K562 (cell line): ENCODE results near the gene TNFAIP8L2. TPM values are rescaled to one million over a fixed set of nuclear protein-coding genes. Genes with fewer than 3 reads are reported as not detected.

ENCODE experiments used
- ATAC-seq: fragments of 200-7000 bp; cut with Tn5 transposase; 3 replicates; pipeline ENCODE4 v1.9.1; 2020; ENCODE audit warnings: moderate library complexity
- BruUV-seq: library from RNA; stranded (reverse); fragments of 400-500 nt; replicated peaks from 2 replicates; lab custom pipeline; 2021; lab: Mats Ljungman, UMichigan
- CTCF ChIA-PET: fragments of 300-600 bp; formaldehyde crosslinking; extraction: SDS; loops from one replicate; lab custom pipeline; 2021; ENCODE audit warnings: low intra/inter-chr PET ratio; lab: Yijun Ruan, JAX
- POLR2A ChIA-PET: fragments of 300-600, 350-650 bp; sonication (Branson Sonifier 250); formaldehyde crosslinking; extraction: SDS; loops from one replicate; lab custom pipeline; 2021; ENCODE audit warnings: antibody characterized with exemption, inconsistent platforms; lab: Yijun Ruan, JAX
- DNase-seq, 4 experiments: peaks; one replicate each; pipeline versions ENCODE4 v3.0.0 to v3.0.0-alpha.2; 2011 to 2018; ENCODE audit warnings: low spot score in 3 of 4, mixed read lengths in 3 of 4; ENCODE audit errors: extremely low read depth in 1 of 4
- FAIRE-seq: peaks from 2 replicates; lab custom pipeline; 2011; peaks lifted over from hg19 to GRCh38; lab: Jason Lieb, UNC
- H2AFZ ChIP-seq: 2 replicates; pipeline ENCODE4 v1.6.0; 2011; ENCODE audit warnings: low read depth, low read length, control low read depth, inconsistent platforms
- H3K27ac ChIP-seq: fragments of 200-600 bp; 3 replicates; pipeline ENCODE4 v1.8.0; 2011; ENCODE audit warnings: low read depth, mild to moderate bottlenecking, control low read depth, inconsistent platforms, low read length, moderate library complexity, mixed read lengths; ENCODE audit errors: extremely low read depth
- H3K27me3 ChIP-seq, 2 experiments: fragments of 300-600 bp in 1 of 2; 2 replicates in 1 of 2; 3 replicates in 1 of 2; pipeline versions ENCODE4 v1.6.0 to v1.8.0; 2011; ENCODE audit warnings: inconsistent platforms in 2 of 2, low read length in 2 of 2, mild to moderate bottlenecking in 1 of 2, mixed read lengths in 1 of 2, moderate library complexity in 1 of 2; ENCODE audit not compliant: control insufficient read depth in 2 of 2, insufficient read depth in 2 of 2
- H3K36me3 ChIP-seq: fragments of 300-600 bp; 3 replicates; pipeline ENCODE4 v1.8.0; 2011; ENCODE audit warnings: mild to moderate bottlenecking, low read length, inconsistent platforms; ENCODE audit not compliant: control insufficient read depth, insufficient read depth
- H3K4me1 ChIP-seq, 2 experiments: fragments of 200-600 bp in 1 of 2; replicated peaks in 1 of 2; 2 replicates in 1 of 2; 3 replicates in 1 of 2; pipeline versions ENCODE4 v1.5.1 to v1.8.0; 2011; ENCODE audit warnings: inconsistent platforms in 2 of 2, low read length in 2 of 2, mild to moderate bottlenecking in 1 of 2, mixed read lengths in 1 of 2, moderate library complexity in 1 of 2; ENCODE audit not compliant: control insufficient read depth in 2 of 2, insufficient read depth in 2 of 2
- H3K4me2 ChIP-seq: 2 replicates; pipeline ENCODE4 v1.6.1; 2011; ENCODE audit warnings: low read length, control low read depth, inconsistent platforms, mixed read lengths; ENCODE audit not compliant: insufficient read depth
- H3K4me3 ChIP-seq: fragments of 200-600 bp; sonication (generic), shearing (Covaris generic); 2 replicates; pipeline ENCODE4 v1.5.1; 2016; ENCODE audit warnings: control low read depth, inconsistent platforms
- H3K79me2 ChIP-seq: fragments of 200-600 bp; 3 replicates; pipeline ENCODE4 v1.8.0; 2011; ENCODE audit warnings: low read length, inconsistent platforms; ENCODE audit not compliant: control insufficient read depth, insufficient read depth
- H3K9ac ChIP-seq, 2 experiments: 2 replicates each; pipeline versions ENCODE4 v1.6.0 to v1.6.1; 2011; ENCODE audit warnings: low read depth in 2 of 2, low read length in 2 of 2, control low read depth in 1 of 2, inconsistent platforms in 1 of 2, mild to moderate bottlenecking in 1 of 2, mixed read lengths in 1 of 2; ENCODE audit not compliant: insufficient read depth in 1 of 2
- H3K9me1 ChIP-seq: one replicate; pipeline ENCODE4 v1.6.0; 2011; ENCODE audit warnings: inconsistent platforms, mild to moderate bottlenecking, low read length, moderate library complexity; ENCODE audit not compliant: control insufficient read depth, insufficient read depth
- H3K9me3 ChIP-seq: replicated peaks from 2 replicates; pipeline ENCODE4 v1.5.1; 2011; ENCODE audit warnings: low read depth, low read length, inconsistent platforms; ENCODE audit not compliant: control insufficient read depth, insufficient read depth
- H4K20me1 ChIP-seq: replicated peaks from 2 replicates; pipeline ENCODE4 v1.6.1; 2011; ENCODE audit warnings: low read length, inconsistent platforms, mixed read lengths; ENCODE audit not compliant: control insufficient read depth, insufficient read depth
- HOXB6 ChIP-seq: fragments of 250-450 bp; sonication (Bioruptor Pico); IDR thresholded peaks from 2 replicates; pipeline ENCODE4 v1.5.1; 2022; ENCODE audit warnings: mild to moderate bottlenecking, borderline replicate concordance
- U2AF1 ChIP-seq: fragments of 200-400 bp; formaldehyde crosslinking; optimal IDR thresholded peaks from 2 replicates; pipeline ENCODE3; 2017; ENCODE audit warnings: mild to moderate bottlenecking, low read depth, low read length, moderate library complexity
- ZEB2 ChIP-seq: fragments of 450-650 bp; IDR thresholded peaks from 2 replicates; pipeline ENCODE4 v1.6.1; 2016
- ZFP30 ChIP-seq: fragments of 250-450 bp; sonication (Bioruptor Pico); IDR thresholded peaks from 2 replicates; pipeline ENCODE4 v1.8.0; 2022; ENCODE audit warnings: moderate library complexity, mild to moderate bottlenecking, inconsistent platforms, borderline replicate concordance
- ZNF311 ChIP-seq: fragments of 250-450 bp; sonication (Bioruptor Pico); IDR thresholded peaks from 2 replicates; pipeline ENCODE4 v1.4.0; 2020; ENCODE audit warnings: mild to moderate bottlenecking, moderate library complexity
- ZNF431 ChIP-seq: sonication (generic); formaldehyde crosslinking; IDR thresholded peaks from 2 replicates; pipeline ENCODE4 v1.8.0; 2022; ENCODE audit warnings: mild to moderate bottlenecking, missing genetic modification reagents
- WGBS: fragments of 100-300 bp; shearing (Covaris generic); methylation state at CpG from one replicate; pipeline ENCODE4 v1.1.6; 2016; ENCODE audit warnings: low coverage, mixed read lengths; ENCODE audit not compliant: insufficient coverage; ENCODE audit errors: missing lambda C conversion rate; 5-methylcytosine and 5-hydroxymethylcytosine counted together
- in situ Hi-C: fragments of 300-500 bp; cut with MboI; formaldehyde crosslinking; loops from 4 replicates; pipeline ENCODE4 v1.15.0; 2018; ENCODE audit warnings: inconsistent platforms, mixed read lengths
- intact Hi-C: fragments of 100-400 bp; cut with micrococcal nuclease; formaldehyde crosslinking; loops from 2 replicates; pipeline ENCODE4 v1.14.2; 2022
- polyA plus RNA-seq, 8 experiments: library from polyadenylated mRNA; depleted of rRNA in 4 of 8; stranded (reverse) in 5 of 8; unstranded in 3 of 8; fragments of >200 nt; fragmentation: Nextera tagmentation in 2 of 8; fragmentation: Illumina TruSeq in 1 of 8; extraction: Ambion mirVana in 2 of 8; extraction: Trizol in 1 of 8; gene quantifications; 2 replicates each; pipeline versions ENCODE4 v1.2.1 to v1.2.3, GENCODE V29; 2011 to 2014; ENCODE audit warnings: inconsistent platforms in 1 of 8, missing spikeins in 1 of 8
- total RNA-seq, 7 experiments: library from RNA; depleted of rRNA in 6 of 7; stranded (reverse); fragments of >200 nt in 6 of 7; fragmentation: Illumina TruSeq in 2 of 7; extraction: Trizol in 2 of 7; gene quantifications; 2 replicates each; pipeline versions ENCODE4 v1.2.1 to v1.2.3, GENCODE V29; 2011 to 2021; ENCODE audit warnings: low replicate concordance in 1 of 7
- TF ChIP-seq, protein P1 (sequence below): fragments of 450-650 bp; IDR thresholded peaks from 2 replicates; pipeline ENCODE4 v1.6.1; 2016; ENCODE audit warnings: mild to moderate bottlenecking, moderate library complexity
- TF ChIP-seq, protein P2 (sequence below): sonication (generic); formaldehyde crosslinking; IDR thresholded peaks from 2 replicates; pipeline ENCODE4 v1.9.0; 2022; ENCODE audit warnings: mild to moderate bottlenecking, missing genetic modification reagents
- TF ChIP-seq, protein P3 (sequence below): fragments of 150-350 bp; conservative IDR thresholded peaks from 2 replicates; pipeline ENCODE4 v1.6.1; 2014; ENCODE audit warnings: low read length

Gene TNFAIP8L2
- total and polyA plus RNA-seq, 9 of the 15 experiments (the other 6 are each of a cell fraction or from before 2014, with no cell fraction given): 0.05 to 1.7 (median 0.52) TPM

DNA sequence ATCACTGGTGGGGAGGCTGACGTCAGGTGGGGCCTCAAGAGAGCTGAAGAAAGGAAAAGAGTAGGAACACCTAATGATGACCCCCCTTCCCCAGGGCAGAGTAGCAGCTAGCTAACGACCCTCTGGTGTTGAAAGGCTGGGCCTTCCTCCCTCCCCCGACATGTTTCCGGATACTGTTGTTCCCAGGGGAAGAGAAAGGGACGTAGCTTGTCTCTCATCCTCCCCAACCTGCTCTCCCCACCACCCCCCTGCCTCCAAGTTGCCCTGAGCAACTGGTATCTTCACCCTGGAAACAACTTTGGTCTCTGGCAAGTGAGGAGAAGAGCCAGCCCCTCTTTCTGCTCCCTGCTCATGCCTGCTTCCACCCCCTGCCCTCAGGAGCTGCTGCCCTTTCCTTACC, 12.5 kb upstream of the TNFAIP8L2 start:
- Histone ChIP-seq H3K4me1 (peaks cover 20 to 46% of the 10 kb centered on the region in 2 experiments; a peak in 4 of 5 replicates), H3K79me2 (no peaks in the 10 kb centered on the region), H3K36me3 (no peaks in the 10 kb centered on the region), H3K27me3 (no peaks in the 10 kb centered on the region), H3K4me3 (no peak overlapping the region), H3K9me1 (no peaks in the 10 kb centered on the region), H3K9me3 (no peaks in the 10 kb centered on the region), H3K4me2 (no peak overlapping the region), H2AFZ (no peak overlapping the region), H3K9ac (no peak overlapping the region), H4K20me1 (no peaks in the 10 kb centered on the region; the same call in 1 of the 2 replicates), H3K27ac (no peak overlapping the region)
- ChIA-PET CTCF (no interaction called here), POLR2A (interaction anchor here (0.5 to 1.7 kb wide), 4 partner anchors 13 to 162 kb away, joined by 3 to 6 read pairs (median 4); partner anchors contain the start of genes ANXA9 and LYSMD1)
- WGBS: 23% methylated on average over 2 of the region's 5 CpGs
- no peak for DNase-seq
- BruUV-seq: no TSS peak
- ATAC-seq: no peak
- intact Hi-C loops (no loop called here), in situ Hi-C loops (no loop called here)
- FAIRE-seq: no peak
- TF ChIP-seq, protein P1, sequence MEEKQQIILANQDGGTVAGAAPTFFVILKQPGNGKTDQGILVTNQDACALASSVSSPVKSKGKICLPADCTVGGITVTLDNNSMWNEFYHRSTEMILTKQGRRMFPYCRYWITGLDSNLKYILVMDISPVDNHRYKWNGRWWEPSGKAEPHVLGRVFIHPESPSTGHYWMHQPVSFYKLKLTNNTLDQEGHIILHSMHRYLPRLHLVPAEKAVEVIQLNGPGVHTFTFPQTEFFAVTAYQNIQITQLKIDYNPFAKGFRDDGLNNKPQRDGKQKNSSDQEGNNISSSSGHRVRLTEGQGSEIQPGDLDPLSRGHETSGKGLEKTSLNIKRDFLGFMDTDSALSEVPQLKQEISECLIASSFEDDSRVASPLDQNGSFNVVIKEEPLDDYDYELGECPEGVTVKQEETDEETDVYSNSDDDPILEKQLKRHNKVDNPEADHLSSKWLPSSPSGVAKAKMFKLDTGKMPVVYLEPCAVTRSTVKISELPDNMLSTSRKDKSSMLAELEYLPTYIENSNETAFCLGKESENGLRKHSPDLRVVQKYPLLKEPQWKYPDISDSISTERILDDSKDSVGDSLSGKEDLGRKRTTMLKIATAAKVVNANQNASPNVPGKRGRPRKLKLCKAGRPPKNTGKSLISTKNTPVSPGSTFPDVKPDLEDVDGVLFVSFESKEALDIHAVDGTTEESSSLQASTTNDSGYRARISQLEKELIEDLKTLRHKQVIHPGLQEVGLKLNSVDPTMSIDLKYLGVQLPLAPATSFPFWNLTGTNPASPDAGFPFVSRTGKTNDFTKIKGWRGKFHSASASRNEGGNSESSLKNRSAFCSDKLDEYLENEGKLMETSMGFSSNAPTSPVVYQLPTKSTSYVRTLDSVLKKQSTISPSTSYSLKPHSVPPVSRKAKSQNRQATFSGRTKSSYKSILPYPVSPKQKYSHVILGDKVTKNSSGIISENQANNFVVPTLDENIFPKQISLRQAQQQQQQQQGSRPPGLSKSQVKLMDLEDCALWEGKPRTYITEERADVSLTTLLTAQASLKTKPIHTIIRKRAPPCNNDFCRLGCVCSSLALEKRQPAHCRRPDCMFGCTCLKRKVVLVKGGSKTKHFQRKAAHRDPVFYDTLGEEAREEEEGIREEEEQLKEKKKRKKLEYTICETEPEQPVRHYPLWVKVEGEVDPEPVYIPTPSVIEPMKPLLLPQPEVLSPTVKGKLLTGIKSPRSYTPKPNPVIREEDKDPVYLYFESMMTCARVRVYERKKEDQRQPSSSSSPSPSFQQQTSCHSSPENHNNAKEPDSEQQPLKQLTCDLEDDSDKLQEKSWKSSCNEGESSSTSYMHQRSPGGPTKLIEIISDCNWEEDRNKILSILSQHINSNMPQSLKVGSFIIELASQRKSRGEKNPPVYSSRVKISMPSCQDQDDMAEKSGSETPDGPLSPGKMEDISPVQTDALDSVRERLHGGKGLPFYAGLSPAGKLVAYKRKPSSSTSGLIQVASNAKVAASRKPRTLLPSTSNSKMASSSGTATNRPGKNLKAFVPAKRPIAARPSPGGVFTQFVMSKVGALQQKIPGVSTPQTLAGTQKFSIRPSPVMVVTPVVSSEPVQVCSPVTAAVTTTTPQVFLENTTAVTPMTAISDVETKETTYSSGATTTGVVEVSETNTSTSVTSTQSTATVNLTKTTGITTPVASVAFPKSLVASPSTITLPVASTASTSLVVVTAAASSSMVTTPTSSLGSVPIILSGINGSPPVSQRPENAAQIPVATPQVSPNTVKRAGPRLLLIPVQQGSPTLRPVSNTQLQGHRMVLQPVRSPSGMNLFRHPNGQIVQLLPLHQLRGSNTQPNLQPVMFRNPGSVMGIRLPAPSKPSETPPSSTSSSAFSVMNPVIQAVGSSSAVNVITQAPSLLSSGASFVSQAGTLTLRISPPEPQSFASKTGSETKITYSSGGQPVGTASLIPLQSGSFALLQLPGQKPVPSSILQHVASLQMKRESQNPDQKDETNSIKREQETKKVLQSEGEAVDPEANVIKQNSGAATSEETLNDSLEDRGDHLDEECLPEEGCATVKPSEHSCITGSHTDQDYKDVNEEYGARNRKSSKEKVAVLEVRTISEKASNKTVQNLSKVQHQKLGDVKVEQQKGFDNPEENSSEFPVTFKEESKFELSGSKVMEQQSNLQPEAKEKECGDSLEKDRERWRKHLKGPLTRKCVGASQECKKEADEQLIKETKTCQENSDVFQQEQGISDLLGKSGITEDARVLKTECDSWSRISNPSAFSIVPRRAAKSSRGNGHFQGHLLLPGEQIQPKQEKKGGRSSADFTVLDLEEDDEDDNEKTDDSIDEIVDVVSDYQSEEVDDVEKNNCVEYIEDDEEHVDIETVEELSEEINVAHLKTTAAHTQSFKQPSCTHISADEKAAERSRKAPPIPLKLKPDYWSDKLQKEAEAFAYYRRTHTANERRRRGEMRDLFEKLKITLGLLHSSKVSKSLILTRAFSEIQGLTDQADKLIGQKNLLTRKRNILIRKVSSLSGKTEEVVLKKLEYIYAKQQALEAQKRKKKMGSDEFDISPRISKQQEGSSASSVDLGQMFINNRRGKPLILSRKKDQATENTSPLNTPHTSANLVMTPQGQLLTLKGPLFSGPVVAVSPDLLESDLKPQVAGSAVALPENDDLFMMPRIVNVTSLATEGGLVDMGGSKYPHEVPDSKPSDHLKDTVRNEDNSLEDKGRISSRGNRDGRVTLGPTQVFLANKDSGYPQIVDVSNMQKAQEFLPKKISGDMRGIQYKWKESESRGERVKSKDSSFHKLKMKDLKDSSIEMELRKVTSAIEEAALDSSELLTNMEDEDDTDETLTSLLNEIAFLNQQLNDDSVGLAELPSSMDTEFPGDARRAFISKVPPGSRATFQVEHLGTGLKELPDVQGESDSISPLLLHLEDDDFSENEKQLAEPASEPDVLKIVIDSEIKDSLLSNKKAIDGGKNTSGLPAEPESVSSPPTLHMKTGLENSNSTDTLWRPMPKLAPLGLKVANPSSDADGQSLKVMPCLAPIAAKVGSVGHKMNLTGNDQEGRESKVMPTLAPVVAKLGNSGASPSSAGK: no peak
- no peak for TF ChIP-seq ZNF311 (CRISPR knock-in tag)
- no peak for TF ChIP-seq ZNF431 (CRISPR knock-in tag)
- TF ChIP-seq, protein P2, sequence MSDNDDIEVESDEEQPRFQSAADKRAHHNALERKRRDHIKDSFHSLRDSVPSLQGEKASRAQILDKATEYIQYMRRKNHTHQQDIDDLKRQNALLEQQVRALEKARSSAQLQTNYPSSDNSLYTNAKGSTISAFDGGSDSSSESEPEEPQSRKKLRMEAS: no peak
- TF ChIP-seq, protein P3, sequence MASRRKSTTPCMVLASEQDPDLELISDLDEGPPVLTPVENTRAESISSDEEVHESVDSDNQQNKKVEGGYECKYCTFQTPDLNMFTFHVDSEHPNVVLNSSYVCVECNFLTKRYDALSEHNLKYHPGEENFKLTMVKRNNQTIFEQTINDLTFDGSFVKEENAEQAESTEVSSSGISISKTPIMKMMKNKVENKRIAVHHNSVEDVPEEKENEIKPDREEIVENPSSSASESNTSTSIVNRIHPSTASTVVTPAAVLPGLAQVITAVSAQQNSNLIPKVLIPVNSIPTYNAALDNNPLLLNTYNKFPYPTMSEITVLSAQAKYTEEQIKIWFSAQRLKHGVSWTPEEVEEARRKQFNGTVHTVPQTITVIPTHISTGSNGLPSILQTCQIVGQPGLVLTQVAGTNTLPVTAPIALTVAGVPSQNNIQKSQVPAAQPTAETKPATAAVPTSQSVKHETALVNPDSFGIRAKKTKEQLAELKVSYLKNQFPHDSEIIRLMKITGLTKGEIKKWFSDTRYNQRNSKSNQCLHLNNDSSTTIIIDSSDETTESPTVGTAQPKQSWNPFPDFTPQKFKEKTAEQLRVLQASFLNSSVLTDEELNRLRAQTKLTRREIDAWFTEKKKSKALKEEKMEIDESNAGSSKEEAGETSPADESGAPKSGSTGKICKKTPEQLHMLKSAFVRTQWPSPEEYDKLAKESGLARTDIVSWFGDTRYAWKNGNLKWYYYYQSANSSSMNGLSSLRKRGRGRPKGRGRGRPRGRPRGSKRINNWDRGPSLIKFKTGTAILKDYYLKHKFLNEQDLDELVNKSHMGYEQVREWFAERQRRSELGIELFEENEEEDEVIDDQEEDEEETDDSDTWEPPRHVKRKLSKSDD: no peak
- TF ChIP-seq ZEB2: no peak
- no peak for TF ChIP-seq U2AF1
- no peak for TF ChIP-seq HOXB6
- TF ChIP-seq ZFP30 (CRISPR knock-in tag): no peak
